Lower leg skin (tissue), 4 donors: ENCODE results near the gene SMAGP. TPM values are rescaled to one million over a fixed set of nuclear protein-coding genes. Genes with fewer than 3 reads are reported as not detected.
"Not testable (repeated sequence)": the region's sequence is repeated elsewhere in the genome, so short reads cannot be mapped to it uniquely, and the experiment has no call there.

ENCODE experiments used
- DNase-seq, 2 donors: peaks; one replicate each; pipeline ENCODE4 v3.0.0-alpha.2; 2019; ENCODE audit warnings: low spot score in 2 of 2
- H3K4me3 ChIP-seq: fragments of 200-600 bp; sonication (generic); 2 replicates; pipeline ENCODE4 v1.5.1; 2017; ENCODE audit warnings: mild to moderate bottlenecking, low read depth; ENCODE audit not compliant: poor library complexity, severe bottlenecking
- POLR2A ChIP-seq, 2 donors: fragments of 450-650 bp; IDR thresholded peaks; one replicate each; pipeline ENCODE4 v1.6.1; 2016 to 2017; ENCODE audit warnings: antibody characterized with exemption in 2 of 2, mild to moderate bottlenecking in 1 of 2, moderate library complexity in 1 of 2
- WGBS, 2 donors: methylation state at CpG; one replicate each; pipeline ENCODE4 v1.1.5; 2018; 5-methylcytosine and 5-hydroxymethylcytosine counted together
- intact Hi-C: fragments of 100-400 bp; cut with DNase I; formaldehyde crosslinking; loops from one replicate; pipeline ENCODE4 v1.15.0; 2023; ENCODE audit warnings: low total_unique reads
- total RNA-seq, 4 donors: library from RNA; depleted of rRNA; stranded (reverse); fragments of >200 nt; gene quantifications; one replicate each; pipeline ENCODE4 v1.1.0, GENCODE V29; 2016
- TF ChIP-seq, protein P1 (sequence below), 3 donors: fragments of 450-650 bp; IDR thresholded peaks; one replicate each; pipeline ENCODE4 v1.5.1; 2016; ENCODE audit warnings: antibody characterized with exemption in 3 of 3, mild to moderate bottlenecking in 3 of 3, moderate library complexity in 2 of 3

Gene SMAGP
- total RNA-seq, 4 donors from 2014 or later: 30.0 to 57.2 (median 44.9) TPM

DNA sequence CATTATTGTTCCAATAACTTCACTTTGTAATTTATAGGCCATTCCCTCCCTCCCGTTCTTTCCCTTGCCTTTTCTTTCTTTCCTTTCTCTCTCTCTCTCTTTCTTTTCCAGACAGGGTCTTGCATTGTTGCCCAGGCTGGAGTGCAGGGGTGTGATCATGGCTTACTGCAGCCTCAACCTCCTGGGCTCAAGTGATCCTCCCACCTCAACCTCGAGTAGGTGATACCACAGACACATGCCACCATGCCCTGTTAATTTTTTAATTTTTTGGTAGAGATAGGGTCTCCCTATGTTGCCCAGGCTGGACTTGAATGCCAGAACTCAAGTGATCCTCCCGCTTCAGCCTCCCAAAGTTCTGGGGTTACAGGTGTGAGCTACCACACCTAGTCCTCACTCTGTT lies 45.6 kb downstream of the SMAGP start:
- TF ChIP-seq, protein P1, sequence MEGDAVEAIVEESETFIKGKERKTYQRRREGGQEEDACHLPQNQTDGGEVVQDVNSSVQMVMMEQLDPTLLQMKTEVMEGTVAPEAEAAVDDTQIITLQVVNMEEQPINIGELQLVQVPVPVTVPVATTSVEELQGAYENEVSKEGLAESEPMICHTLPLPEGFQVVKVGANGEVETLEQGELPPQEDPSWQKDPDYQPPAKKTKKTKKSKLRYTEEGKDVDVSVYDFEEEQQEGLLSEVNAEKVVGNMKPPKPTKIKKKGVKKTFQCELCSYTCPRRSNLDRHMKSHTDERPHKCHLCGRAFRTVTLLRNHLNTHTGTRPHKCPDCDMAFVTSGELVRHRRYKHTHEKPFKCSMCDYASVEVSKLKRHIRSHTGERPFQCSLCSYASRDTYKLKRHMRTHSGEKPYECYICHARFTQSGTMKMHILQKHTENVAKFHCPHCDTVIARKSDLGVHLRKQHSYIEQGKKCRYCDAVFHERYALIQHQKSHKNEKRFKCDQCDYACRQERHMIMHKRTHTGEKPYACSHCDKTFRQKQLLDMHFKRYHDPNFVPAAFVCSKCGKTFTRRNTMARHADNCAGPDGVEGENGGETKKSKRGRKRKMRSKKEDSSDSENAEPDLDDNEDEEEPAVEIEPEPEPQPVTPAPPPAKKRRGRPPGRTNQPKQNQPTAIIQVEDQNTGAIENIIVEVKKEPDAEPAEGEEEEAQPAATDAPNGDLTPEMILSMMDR (IDR thresholded peaks at IDR 0.05): no peak
- no peak for TF ChIP-seq POLR2A (IDR thresholded peaks at IDR 0.05)
- intact Hi-C loops: no loop called here
- DNase-seq: no peak
- no peak overlapping the region for H3K4me3 ChIP-seq
- WGBS, 2 donors: 81 to 95% methylated on average over 3 of the region's 3 CpGs

DNA sequence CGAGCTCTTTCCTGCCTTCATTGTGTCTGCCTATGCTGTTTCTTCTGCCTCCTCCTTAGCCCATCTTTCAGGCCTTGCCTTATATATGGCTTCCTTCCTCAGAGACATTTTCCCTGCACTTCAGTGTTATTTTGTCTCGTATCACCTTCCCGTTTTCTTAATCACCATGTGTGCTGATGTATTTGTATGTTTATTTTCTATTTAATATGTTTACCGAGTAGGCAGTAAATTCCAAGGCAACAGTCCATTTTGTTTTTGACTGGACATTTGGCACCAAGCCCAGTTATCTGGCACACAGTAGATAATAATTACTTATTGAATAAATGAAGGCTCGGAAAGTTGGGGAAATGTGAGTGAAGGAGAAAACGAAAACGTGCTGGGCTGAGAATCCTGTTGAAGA lies 47.8 kb downstream of the SMAGP start:
- H3K4me3 ChIP-seq: no peak overlapping the region
- DNase-seq: no peak
- TF ChIP-seq, protein P1 (IDR thresholded peaks at IDR 0.05): no peak
- no peak for TF ChIP-seq POLR2A (IDR thresholded peaks at IDR 0.05)
- intact Hi-C loops: no loop called here
- 56 to 75% methylated on average over 7 of the region's 7 CpGs for WGBS, 2 donors

GRCh38 chr12:51219857-51220256 lies 50.4 kb downstream of the SMAGP start:
- DNase-seq, intact Hi-C loops, H3K4me3 ChIP-seq: not testable (repeated sequence)
- 83 to 90% methylated on average over 12 of the region's 12 CpGs for WGBS, 2 donors

DNA sequence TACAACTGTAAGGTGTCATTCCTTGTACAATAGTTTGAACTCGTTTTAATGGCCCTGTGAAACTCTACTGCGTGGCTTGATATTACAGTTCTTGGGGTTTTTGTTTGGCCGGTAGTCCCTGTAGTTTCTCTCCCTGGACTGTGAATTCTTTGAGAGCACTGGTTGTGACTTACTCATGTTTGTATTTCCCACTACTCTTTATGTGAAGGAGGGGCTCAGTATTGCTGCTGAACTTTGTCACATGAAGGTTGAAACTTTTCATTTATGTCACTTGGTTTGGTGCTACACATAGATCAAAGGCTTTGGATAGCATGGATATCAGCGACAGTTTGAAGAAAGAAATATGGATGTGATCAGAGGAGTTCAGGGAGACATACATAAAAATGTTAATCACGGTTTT lies 50.9 kb downstream of the SMAGP start:
- no peak overlapping the region for H3K4me3 ChIP-seq
- intact Hi-C loops: no loop called here
- no peak for DNase-seq
- 71 to 74% methylated on average over 5 of the region's 5 CpGs for WGBS, 2 donors
- no peak for TF ChIP-seq POLR2A (IDR thresholded peaks at IDR 0.05)
- TF ChIP-seq, protein P1 (IDR thresholded peaks at IDR 0.05): no peak

DNA sequence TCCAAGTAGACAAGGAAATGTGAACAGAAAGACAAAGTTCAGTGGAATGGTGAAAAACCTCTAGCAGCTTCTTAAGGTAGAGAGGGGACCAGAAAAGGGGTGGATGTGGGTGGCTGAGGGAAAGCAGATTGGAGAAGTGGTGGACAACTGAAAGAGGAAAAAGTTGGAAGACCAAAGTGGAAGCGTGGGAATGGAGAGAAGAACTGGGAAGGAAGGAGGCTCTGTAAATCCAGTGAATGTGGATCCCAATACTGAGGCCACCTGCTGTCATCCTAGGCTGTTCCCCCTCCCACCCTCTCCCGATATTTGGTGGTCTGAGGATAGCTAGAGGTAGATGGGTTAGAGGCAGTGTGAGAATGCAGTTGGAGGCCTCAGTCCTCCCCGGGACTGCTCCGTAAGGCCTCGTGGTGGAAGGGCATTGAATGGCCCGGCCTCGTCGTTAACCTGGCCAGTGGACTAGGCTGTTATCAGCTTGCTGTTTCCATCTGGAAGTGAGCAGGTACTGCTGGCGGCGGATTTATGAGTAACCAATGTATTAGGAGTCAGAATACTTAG lies 51.5 kb downstream of the SMAGP start:
- peak overlapping the region; percentile 67 for H3K4me3 ChIP-seq
- TF ChIP-seq, protein P1 (IDR thresholded peaks at IDR 0.05): no peak
- no peak for TF ChIP-seq POLR2A (IDR thresholded peaks at IDR 0.05)
- intact Hi-C loops: no loop called here
- 46 to 53% methylated on average over 10 of the region's 10 CpGs for WGBS, 2 donors
- DNase-seq: no peak

DNA sequence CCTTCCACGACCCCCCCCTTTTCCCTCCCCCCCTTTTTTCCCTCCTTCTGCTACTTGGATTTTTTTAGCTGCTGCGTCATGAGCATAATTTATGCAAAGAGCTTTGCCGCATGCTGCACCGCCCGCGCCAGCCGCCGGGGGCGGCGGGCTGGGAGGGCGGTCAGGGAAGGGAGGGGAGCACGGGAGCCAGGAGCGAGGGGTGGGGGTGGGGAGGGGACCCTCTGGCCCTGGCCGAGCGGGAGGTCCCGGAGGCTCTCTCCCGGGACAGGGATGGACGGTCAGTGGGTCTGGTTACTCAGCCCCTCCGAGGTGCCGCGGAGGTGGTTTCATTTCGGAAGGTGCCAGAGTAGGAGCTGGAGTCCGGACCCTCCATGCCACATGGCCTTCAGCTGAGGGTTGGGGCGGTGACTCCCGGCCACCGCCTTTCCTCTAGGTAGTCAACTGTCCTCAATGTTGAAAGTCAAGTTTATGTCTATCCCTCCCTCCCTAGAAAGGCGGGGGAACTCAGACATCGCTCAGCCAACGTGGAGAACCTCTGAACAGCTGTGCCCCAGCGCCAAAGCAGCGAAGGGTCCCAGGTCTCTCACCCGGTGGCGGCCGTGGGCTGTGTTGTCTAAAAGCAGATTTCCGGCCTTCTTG lies 52.1 kb downstream of the SMAGP start, which contains the start of gene POU6F1:
POU6F1 (minus strand) TSS at position 95 of the 639 bp plus-strand sequence. CDS start 11,226 bp downstream, outside the sequence.
- TF ChIP-seq POLR2A (IDR thresholded peaks at IDR 0.05): no peak
- TF ChIP-seq, protein P1 (IDR thresholded peaks at IDR 0.05): no peak
- intact Hi-C loops: no loop called here
- peak within 1 kb of the TSS; percentile 67 for H3K4me3 ChIP-seq
- WGBS, 2 donors: 0% methylated on average over 28 to 31 of the region's 35 CpGs
- DNase-seq: peak; percentile 54 to 94
